ENCODE results near the gene SLC4A1.

SLC4A1 gene

DNA sequence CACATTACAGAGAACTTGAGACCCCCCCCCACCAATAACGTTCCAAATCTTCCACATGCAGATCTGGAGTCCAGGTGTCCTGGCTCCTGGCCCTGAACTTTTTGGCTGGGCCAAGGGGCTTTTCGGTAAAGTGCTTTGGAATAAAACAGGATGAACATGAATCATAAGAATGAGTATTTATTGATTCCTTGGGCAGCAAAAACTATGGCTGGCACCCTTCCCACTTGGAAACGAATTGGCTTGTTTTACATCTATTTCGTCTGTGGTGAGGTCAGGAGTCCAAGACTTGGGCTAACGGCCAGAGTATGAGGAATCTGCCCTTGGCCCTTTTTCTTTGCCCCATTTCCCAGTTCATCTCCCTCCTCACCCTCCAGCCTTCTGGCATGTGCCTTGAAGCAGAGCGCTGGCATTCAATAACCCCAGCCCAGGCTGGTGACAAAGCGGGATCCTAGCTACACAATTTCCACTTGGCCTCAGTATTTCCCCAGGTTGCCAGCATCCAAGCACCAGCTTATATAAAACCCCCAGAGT lies 44.3 kb downstream of the SLC4A1 start:
- TF ChIP-seq, protein P1, sequence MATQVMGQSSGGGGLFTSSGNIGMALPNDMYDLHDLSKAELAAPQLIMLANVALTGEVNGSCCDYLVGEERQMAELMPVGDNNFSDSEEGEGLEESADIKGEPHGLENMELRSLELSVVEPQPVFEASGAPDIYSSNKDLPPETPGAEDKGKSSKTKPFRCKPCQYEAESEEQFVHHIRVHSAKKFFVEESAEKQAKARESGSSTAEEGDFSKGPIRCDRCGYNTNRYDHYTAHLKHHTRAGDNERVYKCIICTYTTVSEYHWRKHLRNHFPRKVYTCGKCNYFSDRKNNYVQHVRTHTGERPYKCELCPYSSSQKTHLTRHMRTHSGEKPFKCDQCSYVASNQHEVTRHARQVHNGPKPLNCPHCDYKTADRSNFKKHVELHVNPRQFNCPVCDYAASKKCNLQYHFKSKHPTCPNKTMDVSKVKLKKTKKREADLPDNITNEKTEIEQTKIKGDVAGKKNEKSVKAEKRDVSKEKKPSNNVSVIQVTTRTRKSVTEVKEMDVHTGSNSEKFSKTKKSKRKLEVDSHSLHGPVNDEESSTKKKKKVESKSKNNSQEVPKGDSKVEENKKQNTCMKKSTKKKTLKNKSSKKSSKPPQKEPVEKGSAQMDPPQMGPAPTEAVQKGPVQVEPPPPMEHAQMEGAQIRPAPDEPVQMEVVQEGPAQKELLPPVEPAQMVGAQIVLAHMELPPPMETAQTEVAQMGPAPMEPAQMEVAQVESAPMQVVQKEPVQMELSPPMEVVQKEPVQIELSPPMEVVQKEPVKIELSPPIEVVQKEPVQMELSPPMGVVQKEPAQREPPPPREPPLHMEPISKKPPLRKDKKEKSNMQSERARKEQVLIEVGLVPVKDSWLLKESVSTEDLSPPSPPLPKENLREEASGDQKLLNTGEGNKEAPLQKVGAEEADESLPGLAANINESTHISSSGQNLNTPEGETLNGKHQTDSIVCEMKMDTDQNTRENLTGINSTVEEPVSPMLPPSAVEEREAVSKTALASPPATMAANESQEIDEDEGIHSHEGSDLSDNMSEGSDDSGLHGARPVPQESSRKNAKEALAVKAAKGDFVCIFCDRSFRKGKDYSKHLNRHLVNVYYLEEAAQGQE (IDR thresholded peaks at IDR 0.05; ENCODE audit: low read depth), result no peak
- TF ChIP-seq NFIC (IDR thresholded peaks at IDR 0.05) (peak; percentile 68; the same call in 1 of the 2 replicates), EP300 (IDR thresholded peaks at IDR 0.05; ENCODE audit: borderline replicate concordance) (0 out of 2 replicates have a peak, but pooled peaks have one; percentile 17)

DNA sequence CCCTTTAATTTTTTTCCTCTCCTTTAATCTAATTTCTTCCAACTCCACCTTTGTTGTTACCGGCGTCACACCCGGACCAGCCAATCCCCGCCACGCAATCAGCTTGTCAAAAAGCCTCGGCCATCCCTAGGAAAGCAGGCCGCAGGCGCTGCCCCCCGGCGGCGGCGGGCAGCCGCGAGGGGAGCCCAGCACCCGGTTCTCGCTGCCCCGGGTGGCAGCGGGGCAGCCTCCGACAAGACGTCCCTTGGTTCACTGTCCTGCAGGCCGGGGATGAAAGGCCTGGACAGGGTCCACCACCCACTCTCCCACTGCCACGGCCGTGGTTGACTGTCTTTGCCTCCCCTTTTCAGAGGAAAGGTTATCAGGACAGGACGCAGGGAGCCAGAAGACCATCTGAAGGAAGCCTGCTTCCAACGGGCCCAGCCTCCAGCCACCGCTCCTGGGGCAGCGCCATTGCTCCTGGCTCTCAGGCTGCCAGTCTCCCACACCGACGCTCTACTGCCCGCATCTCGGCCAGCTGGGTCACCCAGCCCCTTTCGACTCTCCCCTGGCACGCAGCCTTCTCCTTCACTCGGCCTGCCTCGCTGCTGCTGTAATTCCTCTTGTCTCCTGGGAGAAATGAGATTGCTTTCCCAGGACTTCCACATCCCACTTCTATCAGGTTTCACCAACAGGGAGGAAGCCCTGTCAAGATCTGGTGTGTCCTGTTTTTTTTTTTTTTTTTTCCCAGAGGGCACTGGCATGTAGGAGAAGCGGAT lies 45.6 kb downstream of the SLC4A1 start:
- TF ChIP-seq YY1 (IDR thresholded peaks at IDR 0.05; ENCODE audit: low read depth) (0 out of 2 replicates have a peak, but pooled peaks have one; percentile 37), TEAD4 (IDR thresholded peaks at IDR 0.05) (no peak)

DNA sequence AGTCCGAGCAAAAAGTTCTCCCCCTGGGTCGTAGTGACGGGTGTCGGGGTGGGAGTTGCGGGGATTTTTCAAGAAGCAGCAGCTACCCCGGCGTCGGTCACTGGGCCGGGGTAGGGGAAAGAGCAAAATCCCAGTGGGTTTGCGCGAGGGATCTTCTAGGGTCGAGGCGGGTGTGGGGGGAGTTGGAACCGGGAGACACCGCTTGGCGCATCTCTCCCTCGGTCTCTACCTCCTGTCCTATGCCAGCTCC lies 46.1 kb downstream of the SLC4A1 start:
- TF ChIP-seq TAF1 (IDR thresholded peaks at IDR 0.05; ENCODE audit: low read depth) (no peak), CEBPB (IDR thresholded peaks at IDR 0.05) (no peak), TEAD4 (IDR thresholded peaks at IDR 0.05) (no peak), CREB1 (IDR thresholded peaks at IDR 0.05; ENCODE audit: low read depth) (no peak), YY1 (IDR thresholded peaks at IDR 0.05; ENCODE audit: low read depth) (no peak), EP300 (IDR thresholded peaks at IDR 0.05; ENCODE audit: borderline replicate concordance) (no peak), TCF12 (IDR thresholded peaks at IDR 0.05; ENCODE audit: low read depth) (no peak), RAD21 (IDR thresholded peaks at IDR 0.05; ENCODE audit: low read depth) (no peak), NFIC (IDR thresholded peaks at IDR 0.05) (no peak), EGR1 (IDR thresholded peaks at IDR 0.05) (no peak), FOXM1 (IDR thresholded peaks at IDR 0.05; ENCODE audit: borderline replicate concordance, low read depth) (no peak), ZBTB7A (IDR thresholded peaks at IDR 0.05; ENCODE audit: low read depth) (no peak)
- TF ChIP-seq, protein P2, sequence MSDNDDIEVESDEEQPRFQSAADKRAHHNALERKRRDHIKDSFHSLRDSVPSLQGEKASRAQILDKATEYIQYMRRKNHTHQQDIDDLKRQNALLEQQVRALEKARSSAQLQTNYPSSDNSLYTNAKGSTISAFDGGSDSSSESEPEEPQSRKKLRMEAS (IDR thresholded peaks at IDR 0.05), result no peak
- TF ChIP-seq, protein P3, sequence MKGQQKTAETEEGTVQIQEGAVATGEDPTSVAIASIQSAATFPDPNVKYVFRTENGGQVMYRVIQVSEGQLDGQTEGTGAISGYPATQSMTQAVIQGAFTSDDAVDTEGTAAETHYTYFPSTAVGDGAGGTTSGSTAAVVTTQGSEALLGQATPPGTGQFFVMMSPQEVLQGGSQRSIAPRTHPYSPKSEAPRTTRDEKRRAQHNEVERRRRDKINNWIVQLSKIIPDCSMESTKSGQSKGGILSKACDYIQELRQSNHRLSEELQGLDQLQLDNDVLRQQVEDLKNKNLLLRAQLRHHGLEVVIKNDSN (IDR thresholded peaks at IDR 0.05), result no peak
- TF ChIP-seq, protein P1 (IDR thresholded peaks at IDR 0.05; ENCODE audit: low read depth), result no peak

DNA sequence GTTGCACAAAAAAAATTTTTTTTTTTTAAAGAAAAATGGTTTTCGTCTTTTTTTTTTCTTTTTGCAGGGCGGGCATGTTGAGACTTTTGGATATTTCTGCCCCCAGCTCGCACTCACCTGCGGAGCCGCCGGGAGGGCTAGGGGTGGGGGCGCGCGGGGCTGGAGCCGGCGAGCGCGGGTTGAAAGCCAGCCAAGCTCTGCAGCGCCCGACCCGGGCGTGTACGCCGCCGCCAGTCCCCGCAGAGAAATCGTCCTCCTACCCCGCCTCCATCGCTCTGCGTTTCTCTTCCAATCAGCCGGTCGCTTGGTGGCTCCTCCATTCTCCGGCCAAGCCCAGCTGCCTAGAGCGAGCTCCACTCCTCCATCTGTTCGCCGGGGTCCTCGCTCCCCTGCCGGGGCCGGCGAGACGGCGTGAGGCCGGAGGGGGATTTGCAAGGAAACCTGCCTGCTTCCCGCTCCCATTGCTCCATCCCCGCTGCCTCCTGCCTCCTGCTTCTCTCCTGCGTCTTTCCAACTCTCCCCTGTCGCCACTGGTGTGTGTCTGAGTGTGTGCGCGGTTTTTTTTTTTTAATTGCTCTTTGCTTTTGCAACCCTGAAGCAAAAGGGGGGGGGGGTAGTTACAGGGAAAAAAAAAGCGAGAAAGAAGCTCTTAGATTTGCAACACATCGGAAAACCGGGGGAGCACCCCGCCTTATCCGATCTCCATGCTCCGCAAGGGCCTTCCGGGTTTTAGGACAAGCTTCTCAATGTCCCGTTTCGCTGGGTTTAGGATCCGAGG lies 46.7 kb downstream of the SLC4A1 start:
- TF ChIP-seq, protein P1 (IDR thresholded peaks at IDR 0.05; ENCODE audit: low read depth), result no peak
- TF ChIP-seq ZBTB7A (IDR thresholded peaks at IDR 0.05; ENCODE audit: low read depth) (0 out of 2 replicates have a peak, but pooled peaks have one; percentile 43), YY1 (IDR thresholded peaks at IDR 0.05; ENCODE audit: low read depth) (0 out of 2 replicates have a peak, but pooled peaks have one; percentile 30), TEAD4 (IDR thresholded peaks at IDR 0.05) (0 out of 2 replicates have a peak, but pooled peaks have one; percentile 18), NFIC (IDR thresholded peaks at IDR 0.05) (peak; percentile 32), CEBPB (IDR thresholded peaks at IDR 0.05) (0 out of 2 replicates have a peak, but pooled peaks have one; percentile 4)
